Spinal cord (tissue), 10 donors: ENCODE results near the gene CD302. TPM values are rescaled to one million over a fixed set of nuclear protein-coding genes. Genes with fewer than 3 reads are reported as not detected.
"Not testable (repeated sequence)": the region's sequence is repeated elsewhere in the genome, so short reads cannot be mapped to it uniquely, and the experiment has no call there.

Experiments used
- DNase-seq, 6 donors: peaks; one replicate each; pipeline versions ENCODE4 v3.0.0 to v3.0.0-alpha.2; 2013 to 2015; ENCODE audit warnings: low spot score in 6 of 6, low read depth in 4 of 6
- H3K27ac ChIP-seq: one replicate; pipeline ENCODE4 v1.5.1; 2013; ENCODE audit warnings: low read depth, low read length, control low read depth
- H3K27me3 ChIP-seq: one replicate; pipeline ENCODE4 v1.6.1; 2013; ENCODE audit warnings: low read length; ENCODE audit not compliant: control insufficient read depth, insufficient read depth
- H3K36me3 ChIP-seq: one replicate; pipeline ENCODE4 v1.6.1; 2013; ENCODE audit warnings: low read length; ENCODE audit not compliant: control insufficient read depth, insufficient read depth
- H3K4me1 ChIP-seq: one replicate; pipeline ENCODE4 v1.6.1; 2013; ENCODE audit warnings: low read length; ENCODE audit not compliant: control insufficient read depth, insufficient read depth
- H3K4me3 ChIP-seq: one replicate; pipeline ENCODE4 v1.5.1; 2013; ENCODE audit warnings: low read depth, low read length, control low read depth
- H3K9me3 ChIP-seq: one replicate; pipeline ENCODE4 v1.6.1; 2013; ENCODE audit warnings: low read length; ENCODE audit not compliant: control insufficient read depth, insufficient read depth
- WGBS: methylation state at CpG from one replicate; pipeline ENCODE4 v1.1.5; 2013; ENCODE audit warnings: missing lambda C conversion rate; ENCODE audit not compliant: insufficient coverage; 5-methylcytosine and 5-hydroxymethylcytosine counted together
- polyA plus RNA-seq, 2 donors: library from polyadenylated mRNA; unstranded; fragments of 120-200 nt; gene quantifications; one replicate each; pipeline ENCODE4 v1.2.1, GENCODE V29; 2013; ENCODE audit not compliant: insufficient read length in 2 of 2
- total RNA-seq, 2 donors: library from RNA; depleted of rRNA in 1 of 2; stranded (reverse); fragments of 120-200 nt in 1 of 2; fragments of >200 nt in 1 of 2; gene quantifications; one replicate each; pipeline versions ENCODE4 v1.2.3 to v1.2.4, GENCODE V29; 2013 to 2014
- donor health status: healthy.

The CD302 gene
- total and polyA plus RNA-seq, 4 donors = 6.6 to 24.5 (median 15.6) TPM

DNA sequence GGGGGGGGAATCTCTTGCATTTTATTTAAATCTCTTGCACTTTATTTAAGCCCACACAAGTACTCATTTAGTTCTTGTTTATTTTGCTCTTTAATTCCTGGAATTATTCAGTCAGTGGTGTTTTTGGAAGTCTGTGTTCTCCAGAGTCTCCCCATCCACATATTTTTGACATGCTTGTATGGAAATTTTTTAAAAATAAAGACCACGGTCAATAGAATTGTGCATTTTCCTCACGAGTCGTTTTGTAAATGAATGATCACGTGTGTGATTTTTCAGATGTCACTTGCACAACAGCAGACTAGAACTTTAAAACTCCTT is 824 bp downstream of the CD302 start:
- no peak for DNase-seq
- 50% methylated on average over 1 of the region's 4 CpGs for WGBS
- H3K27ac ChIP-seq = no peak overlapping the region
- no peaks in the 10 kb centered on the region for H3K9me3 ChIP-seq
- H3K36me3 ChIP-seq = no peaks in the 10 kb centered on the region
- H3K4me1 ChIP-seq = peaks cover 5% of the 10 kb centered on the region
- peak overlapping the region; percentile 55 for H3K4me3 ChIP-seq
- H3K27me3 ChIP-seq = peaks cover 12% of the 10 kb centered on the region

DNA sequence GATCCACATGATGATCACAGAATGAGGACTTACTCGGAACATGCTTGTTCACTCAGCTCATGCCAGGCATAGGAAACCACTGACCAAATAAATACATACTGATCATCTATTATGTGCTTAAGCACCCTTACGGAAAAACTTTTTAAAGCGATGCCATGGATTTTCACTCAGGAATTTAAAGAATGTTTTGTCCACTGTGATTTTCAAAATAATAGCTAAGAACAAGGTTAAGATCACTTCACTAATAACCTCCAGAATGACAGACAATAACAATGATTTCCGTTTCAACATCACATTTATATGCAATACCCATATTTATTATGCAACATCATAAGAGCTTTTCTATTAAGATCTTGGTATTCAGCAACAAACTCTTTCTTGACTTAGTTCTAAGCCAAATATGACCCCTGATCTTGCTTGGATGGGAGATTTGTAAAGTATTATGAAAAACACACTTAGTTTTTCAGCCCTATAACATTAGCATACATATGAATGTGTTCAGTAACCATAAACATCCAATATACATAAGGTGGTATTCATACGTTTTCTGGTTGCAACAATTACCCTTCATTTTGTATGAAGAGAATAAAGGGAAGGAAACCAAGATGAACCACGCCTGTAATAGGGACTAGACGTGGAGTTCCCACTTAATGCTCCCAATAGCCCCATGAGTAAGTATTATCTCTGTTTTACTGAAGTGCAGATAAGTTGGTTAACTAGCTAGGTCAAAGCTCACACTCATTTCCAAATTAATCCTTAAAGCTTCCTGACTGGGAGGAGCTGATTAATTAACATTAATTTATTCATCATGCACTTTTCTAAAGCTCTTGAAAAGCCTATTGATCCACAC is 1.9 kb downstream of the CD302 start:
- no peaks in the 10 kb centered on the region for H3K9me3 ChIP-seq
- no CpG with 5 or more reads among the region's 7 CpGs for WGBS
- H3K4me1 ChIP-seq = peaks cover 5% of the 10 kb centered on the region
- H3K36me3 ChIP-seq = no peaks in the 10 kb centered on the region
- H3K27me3 ChIP-seq = peaks cover 12% of the 10 kb centered on the region
- H3K4me3 ChIP-seq = no peak overlapping the region
- H3K27ac ChIP-seq = no peak overlapping the region
- no peak for DNase-seq

DNA sequence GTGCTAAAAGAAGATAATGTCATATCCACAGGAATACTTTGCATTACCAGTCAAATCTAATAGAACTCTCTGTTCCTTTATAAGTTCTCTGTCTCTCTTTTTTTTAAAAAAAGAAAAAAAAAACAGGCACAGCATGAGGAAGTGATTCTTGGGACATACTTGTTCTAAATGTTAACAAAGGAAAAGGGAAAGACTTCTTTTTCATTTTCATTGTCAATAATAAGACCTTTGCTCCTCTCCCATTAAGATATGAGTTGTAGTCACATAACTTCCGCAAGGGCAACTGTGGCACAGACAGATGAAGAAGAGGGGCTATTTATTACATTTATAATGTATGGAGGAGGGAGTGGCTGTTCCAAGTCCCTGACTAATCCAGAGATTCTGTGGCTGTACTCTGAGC is 4.7 kb downstream of the CD302 start:
- peaks cover 8% of the 10 kb centered on the region for H3K27me3 ChIP-seq
- H3K27ac ChIP-seq = no peak overlapping the region
- DNase-seq = no peak
- peaks cover 5% of the 10 kb centered on the region for H3K4me1 ChIP-seq
- no CpG with 5 or more reads among the region's 1 CpG for WGBS
- H3K36me3 ChIP-seq = no peaks in the 10 kb centered on the region
- no peak overlapping the region for H3K4me3 ChIP-seq
- no peaks in the 10 kb centered on the region for H3K9me3 ChIP-seq

DNA sequence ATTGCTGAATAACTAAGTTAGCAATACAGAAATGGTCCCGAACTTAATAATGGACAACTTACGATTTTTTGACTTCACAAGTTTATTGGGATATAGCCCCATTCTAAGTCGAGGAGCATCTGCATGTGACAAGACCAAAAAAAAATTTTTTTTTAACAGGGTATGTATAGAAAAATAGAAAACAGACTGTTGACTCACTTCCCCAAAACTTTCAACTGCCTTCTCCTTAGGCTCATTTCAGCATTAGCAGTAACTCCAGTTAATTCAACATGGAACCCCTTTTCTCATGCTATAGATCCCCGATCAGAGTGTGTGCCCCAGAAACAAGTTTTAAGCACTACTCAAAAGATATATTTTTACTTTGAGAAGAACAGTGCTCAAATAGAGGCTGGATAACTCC is 5.4 kb downstream of the CD302 start:
- Histone ChIP-seq H3K4me3 (no peak overlapping the region), H3K36me3 (no peaks in the 10 kb centered on the region), H3K4me1 (peaks cover 2% of the 10 kb centered on the region), H3K27me3 (peaks cover 5% of the 10 kb centered on the region), H3K9me3 (no peaks in the 10 kb centered on the region), H3K27ac (no peak overlapping the region)
- no CpG with 5 or more reads among the region's 4 CpGs for WGBS
- no peak for DNase-seq

DNA sequence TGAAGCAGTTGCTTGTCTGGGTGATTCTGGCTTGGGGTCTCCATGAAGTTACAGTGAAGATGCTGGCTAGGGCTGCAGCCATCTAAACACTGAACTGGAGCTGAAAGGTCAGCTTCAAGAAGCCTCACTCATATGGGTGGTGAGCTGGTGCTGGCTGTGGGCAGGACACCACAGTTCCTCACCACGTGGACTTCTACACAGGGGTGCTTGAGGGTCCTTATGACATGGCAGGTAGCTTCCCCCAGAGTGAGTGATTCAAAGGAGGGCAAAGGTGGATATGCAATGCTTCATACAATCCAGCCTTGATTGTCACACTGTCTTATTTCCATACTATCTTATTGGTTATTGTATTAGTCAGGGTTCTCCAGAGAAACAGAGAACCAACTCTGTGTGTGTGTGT is 6.0 kb downstream of the CD302 start:
- no peaks in the 10 kb centered on the region for H3K9me3 ChIP-seq
- H3K4me1 ChIP-seq = no peaks in the 10 kb centered on the region
- H3K27me3 ChIP-seq = peaks cover 2% of the 10 kb centered on the region
- no CpG with 5 or more reads among the region's 1 CpG for WGBS
- no peak overlapping the region for H3K4me3 ChIP-seq
- no peak for DNase-seq
- H3K36me3 ChIP-seq = no peaks in the 10 kb centered on the region
- no peak overlapping the region for H3K27ac ChIP-seq

DNA sequence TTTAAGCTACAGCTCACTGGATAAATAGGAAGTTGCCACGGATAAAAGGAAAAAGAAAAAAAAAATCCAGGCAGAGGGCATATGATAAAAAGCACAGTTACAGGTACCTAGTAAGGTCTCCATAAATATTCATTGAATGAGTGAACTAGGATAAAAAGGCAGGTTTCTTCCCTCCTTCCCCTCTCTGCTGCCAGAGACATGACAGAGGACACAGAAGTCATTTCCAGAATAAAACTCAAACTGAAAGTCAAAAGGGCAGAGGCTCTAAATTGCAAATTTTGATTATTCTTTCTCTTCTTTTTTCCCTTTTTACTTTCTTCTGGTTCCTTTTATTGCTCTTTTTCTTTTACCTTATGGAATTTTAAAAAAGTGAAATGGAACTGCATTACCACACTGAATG is 7.7 kb downstream of the CD302 start:
- Histone ChIP-seq H3K36me3 (no peaks in the 10 kb centered on the region), H3K4me1 (no peaks in the 10 kb centered on the region), H3K9me3 (no peaks in the 10 kb centered on the region), H3K27ac (no peak overlapping the region), H3K27me3 (no peaks in the 10 kb centered on the region), H3K4me3 (no peak overlapping the region)
- no CpG with 5 or more reads among the region's 1 CpG for WGBS
- no peak for DNase-seq

DNA sequence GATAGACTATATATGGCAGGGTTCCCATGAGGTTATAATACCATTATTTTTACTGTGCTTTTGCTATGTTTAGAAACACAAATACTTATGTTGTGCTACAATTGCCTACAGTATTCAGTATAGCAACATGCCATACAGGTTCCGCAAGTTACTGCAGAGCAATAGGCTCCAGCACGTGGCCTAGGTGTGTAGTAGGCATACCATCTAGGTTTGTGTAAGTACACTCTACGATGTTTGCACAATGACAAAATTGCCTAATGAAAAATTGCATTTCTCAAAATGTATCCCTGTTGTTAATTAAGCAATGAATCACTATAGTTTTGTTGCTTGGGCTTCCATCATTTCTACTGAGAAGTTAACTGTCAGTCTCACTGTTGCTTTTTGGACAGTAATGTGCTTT is 9.8 kb downstream of the CD302 start:
- no peak for DNase-seq
- H3K36me3 ChIP-seq = no peaks in the 10 kb centered on the region
- H3K27ac ChIP-seq = no peak overlapping the region
- H3K4me3 ChIP-seq = no peak overlapping the region
- no peaks in the 10 kb centered on the region for H3K4me1 ChIP-seq
- no peaks in the 10 kb centered on the region for H3K27me3 ChIP-seq
- no peaks in the 10 kb centered on the region for H3K9me3 ChIP-seq
- WGBS = no CpG with 5 or more reads among the region's 3 CpGs

DNA sequence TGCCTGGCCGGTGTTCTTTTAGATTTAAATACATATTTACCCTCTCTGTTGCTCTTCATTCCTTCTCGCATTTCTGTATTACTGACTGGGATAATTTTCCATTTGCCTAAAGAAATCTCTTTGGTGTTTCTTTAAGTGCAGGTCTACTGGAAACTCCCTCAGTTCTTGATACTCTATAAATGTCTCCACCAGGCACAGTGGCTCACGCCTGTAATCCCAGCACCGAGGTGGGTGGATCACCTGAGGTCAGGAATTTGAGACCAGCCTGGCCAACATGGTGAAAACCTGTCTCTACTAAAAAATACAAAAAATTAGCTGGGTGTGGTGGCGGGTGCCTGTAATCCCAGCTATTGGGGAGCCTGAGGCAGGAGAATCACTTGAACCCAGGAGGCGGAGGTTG is 10.4 kb downstream of the CD302 start:
- H3K9me3 ChIP-seq, H3K36me3 ChIP-seq, H3K27me3 ChIP-seq, H3K4me3 ChIP-seq, H3K4me1 ChIP-seq, DNase-seq, H3K27ac ChIP-seq: not testable (repeated sequence)
- 96% methylated on average over 4 of the region's 6 CpGs for WGBS

DNA sequence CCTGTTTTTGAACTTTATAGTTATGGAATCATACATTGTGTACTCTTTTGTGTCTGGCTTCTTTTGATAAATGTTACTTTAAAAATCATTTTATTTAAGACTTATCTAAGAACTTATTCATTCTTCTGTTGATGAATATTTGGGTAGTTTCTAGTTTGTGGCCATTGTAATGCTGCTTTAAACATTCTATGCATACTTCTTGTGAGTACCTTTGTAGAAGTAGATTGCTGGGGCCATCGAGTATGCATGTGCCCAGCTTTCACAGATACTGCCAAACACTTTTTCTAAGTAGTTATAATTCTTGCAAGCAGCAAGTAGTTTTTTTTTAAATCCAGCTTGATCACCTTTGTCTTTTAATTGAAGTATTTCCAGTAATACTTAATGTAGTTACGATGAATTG is 11.1 kb downstream of the CD302 start:
- Histone ChIP-seq H3K9me3 (no peaks in the 10 kb centered on the region), H3K4me1 (no peaks in the 10 kb centered on the region), H3K27me3 (no peaks in the 10 kb centered on the region), H3K36me3 (no peaks in the 10 kb centered on the region), H3K4me3 (no peak overlapping the region), H3K27ac (no peak overlapping the region)
- no peak for DNase-seq
- WGBS = no CpG with 5 or more reads among the region's 2 CpGs

DNA sequence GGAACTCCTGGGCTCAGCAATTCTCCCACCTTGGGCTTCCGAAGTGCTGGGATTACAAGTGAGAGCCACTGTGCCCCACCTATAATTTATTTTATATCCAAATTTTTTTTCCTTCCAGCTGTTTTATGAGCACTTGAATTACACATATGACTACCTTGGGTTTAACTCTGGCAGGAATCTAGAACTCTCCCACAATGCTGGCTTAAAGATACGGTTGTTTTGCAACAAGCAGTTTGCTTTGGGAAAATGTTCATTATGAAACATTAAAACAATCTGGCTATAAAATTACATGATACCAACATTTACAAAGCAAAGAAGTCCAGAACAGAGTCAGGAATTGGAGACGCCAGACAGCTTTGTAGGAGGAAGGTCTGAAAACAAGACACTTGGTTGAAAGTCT is 12.8 kb downstream of the CD302 start:
- Histone ChIP-seq H3K4me1 (no peaks in the 10 kb centered on the region), H3K27me3 (no peaks in the 10 kb centered on the region), H3K36me3 (no peaks in the 10 kb centered on the region), H3K27ac (no peak overlapping the region), H3K9me3 (no peaks in the 10 kb centered on the region), H3K4me3 (no peak overlapping the region)
- DNase-seq = no peak
- WGBS = 90% methylated on average over 1 of the region's 3 CpGs
